AG08395 (cell line): ENCODE data around the gene TBC1D14.

Experiments
- DNase-seq: peaks from one replicate; pipeline ENCODE4 v3.0.0; 2012; ENCODE audit warnings: mixed read lengths, low spot score

Gene TBC1D14

GRCh38 chr4:6909113-6909969, at the start of gene TBC1D14:
Gene TBC1D14, plus strand, starts transcription at chr4:6909826. Its CDS starts 13,564 bp downstream, at chr4:6923390.
- peak; percentile 95 for DNase-seq

- DNase-seq = no peak
These were observed 41.2 kb upstream of the TBC1D14 start for GRCh38 chr4:6868386-6868785.

GRCh38 chr4:6869944-6870343, 39.7 kb upstream of the TBC1D14 start:
- DNase-seq = no peak

GRCh38 chr4:6873291-6873690, 36.3 kb upstream of the TBC1D14 start:
- no peak for DNase-seq

GRCh38 chr4:6873792-6874461, 35.7 kb upstream of the TBC1D14 start:
- peak; percentile 63 for DNase-seq

GRCh38 chr4:6874981-6875380, 34.6 kb upstream of the TBC1D14 start:
- DNase-seq = no peak

- DNase-seq = no peak
These were observed 34.2 kb upstream of the TBC1D14 start for GRCh38 chr4:6875431-6875831.

- peak; percentile 55 for DNase-seq
These were observed 33.2 kb upstream of the TBC1D14 start for GRCh38 chr4:6876440-6876839.

GRCh38 chr4:6877067-6877466, 32.6 kb upstream of the TBC1D14 start:
- DNase-seq = no peak

- no peak for DNase-seq
These were observed 31.1 kb upstream of the TBC1D14 start for GRCh38 chr4:6878451-6879059.

GRCh38 chr4:6880691-6881090, 28.9 kb upstream of the TBC1D14 start:
- DNase-seq = no peak

GRCh38 chr4:6881908-6882307, 27.7 kb upstream of the TBC1D14 start:
- DNase-seq = no peak

GRCh38 chr4:6884341-6884870, 25.2 kb upstream of the TBC1D14 start:
- no peak for DNase-seq

GRCh38 chr4:6885953-6886557, 23.6 kb upstream of the TBC1D14 start:
- peak; percentile 75 for DNase-seq

- DNase-seq = no peak
These were observed 22.7 kb upstream of the TBC1D14 start for GRCh38 chr4:6886886-6887285.

- DNase-seq = no peak
These were observed 21.8 kb upstream of the TBC1D14 start for GRCh38 chr4:6887591-6888371.

- no peak for DNase-seq
These were observed 21.0 kb upstream of the TBC1D14 start for GRCh38 chr4:6888506-6889071.

GRCh38 chr4:6889101-6889735, 20.4 kb upstream of the TBC1D14 start:
- DNase-seq = no peak

- DNase-seq = no peak
These were observed 19.8 kb upstream of the TBC1D14 start for GRCh38 chr4:6889736-6890324.

GRCh38 chr4:6890358-6890757, 19.3 kb upstream of the TBC1D14 start:
- no peak for DNase-seq
